ENCODE results near the gene IGFLR1.
"Not testable (repeated sequence)": the region's sequence is repeated elsewhere in the genome, so short reads cannot be mapped to it uniquely, and the experiment has no call there.

IGFLR1 gene

GRCh38 chr19:35773020-35773806 lies 31.0 kb upstream of the IGFLR1 start:
- CTCF ChIA-PET: no interaction called here

GRCh38 chr19:35772362-35772761 lies 30.1 kb upstream of the IGFLR1 start:
- CTCF ChIA-PET: not testable (repeated sequence)
- POLR2A ChIA-PET: interaction anchor here (1.6 kb wide), 1 partner anchor 24 kb away, joined by 9 read pairs; the partner anchor contains the start of gene LIN37

More at GRCh38 chr19:35773020-35773806, 31.0 kb upstream of the IGFLR1 start:
- TF ChIP-seq FOXK2 (IDR thresholded peaks at IDR 0.05): no peak
- no peak for TF ChIP-seq HDGF (IDR thresholded peaks at IDR 0.05; ENCODE audit: borderline replicate concordance)
- TF ChIP-seq LEF1 (IDR thresholded peaks at IDR 0.05; ENCODE audit: borderline replicate concordance): no peak
- no peak for TF ChIP-seq NFRKB (IDR thresholded peaks at IDR 0.05)
- no peak for DNase-seq (ENCODE audit: extremely low spot score)
- POLR2A ChIA-PET: interaction anchor here (0.5 to 1.6 kb wide), 3 partner anchors 16 to 27 kb away, joined by 3 to 9 read pairs (median 3); partner anchors contain the start of genes HSPB6 and LIN37

GRCh38 chr19:35768082-35768421 lies 25.8 kb upstream of the IGFLR1 start:
- TF ChIP-seq HDGF (IDR thresholded peaks at IDR 0.05; ENCODE audit: borderline replicate concordance): no peak
- TF ChIP-seq FOXM1 (IDR thresholded peaks at IDR 0.05; ENCODE audit: borderline replicate concordance): no peak
- TF ChIP-seq L3MBTL2 (conservative IDR thresholded peaks at IDR 0.05): no peak
- TF ChIP-seq FOXA1 (IDR thresholded peaks at IDR 0.05): no peak
- TF ChIP-seq BHLHE40 (IDR thresholded peaks at IDR 0.05; ENCODE audit: borderline replicate concordance): no peak
- TF ChIP-seq FOXK2 (IDR thresholded peaks at IDR 0.05): no peak
- no peak for TF ChIP-seq SP1 (IDR thresholded peaks at IDR 0.05)
- TF ChIP-seq SUZ12 (IDR thresholded peaks at IDR 0.05): no peak
- CTCF ChIA-PET: no interaction called here
- DNase-seq (ENCODE audit: extremely low spot score): no peak
- POLR2A ChIA-PET: no interaction called here

More at GRCh38 chr19:35772362-35772761, 30.1 kb upstream of the IGFLR1 start:
- DNase-seq (ENCODE audit: extremely low spot score): not testable (repeated sequence)

- DNase-seq (ENCODE audit: extremely low spot score): no peak
- ChIA-PET POLR2A (interaction anchor here (0.9 to 1.2 kb wide), 2 partner anchors 19 to 27 kb away, joined by 3 to 4 read pairs; partner anchors contain the start of gene LIN37), CTCF (no interaction called here)
- TF ChIP-seq FOXM1 (IDR thresholded peaks at IDR 0.05; ENCODE audit: borderline replicate concordance): no peak
- no peak for TF ChIP-seq NFRKB (IDR thresholded peaks at IDR 0.05)
- no peak for TF ChIP-seq LEF1 (IDR thresholded peaks at IDR 0.05; ENCODE audit: borderline replicate concordance)
- no peak for TF ChIP-seq PKNOX1 (IDR thresholded peaks at IDR 0.05)
- TF ChIP-seq FOXK2 (IDR thresholded peaks at IDR 0.05): no peak
- no peak for TF ChIP-seq BHLHE40 (IDR thresholded peaks at IDR 0.05; ENCODE audit: borderline replicate concordance)
- TF ChIP-seq SUZ12 (IDR thresholded peaks at IDR 0.05): no peak
- TF ChIP-seq ARNT (IDR thresholded peaks at IDR 0.05): no peak
- no peak for TF ChIP-seq FOXA1 (IDR thresholded peaks at IDR 0.05)
- TF ChIP-seq HDGF (IDR thresholded peaks at IDR 0.05; ENCODE audit: borderline replicate concordance): no peak
- no peak for TF ChIP-seq CTBP1 (IDR thresholded peaks at IDR 0.05; ENCODE audit: borderline replicate concordance)
- no peak for TF ChIP-seq TARDBP (IDR thresholded peaks at IDR 0.05)
- TF ChIP-seq L3MBTL2 (conservative IDR thresholded peaks at IDR 0.05): no peak
- TF ChIP-seq SP1 (IDR thresholded peaks at IDR 0.05): no peak
- TF ChIP-seq ZNF384 (IDR thresholded peaks at IDR 0.05): no peak
- TF ChIP-seq ELF4 (IDR thresholded peaks at IDR 0.05): no peak
Observed at GRCh38 chr19:35767288-35768081, 25.2 kb upstream of the IGFLR1 start.

- TF ChIP-seq SP1 (IDR thresholded peaks at IDR 0.05) (no peak), FOXA1 (IDR thresholded peaks at IDR 0.05) (no peak), ELF4 (IDR thresholded peaks at IDR 0.05) (no peak), SUZ12 (IDR thresholded peaks at IDR 0.05) (no peak), LEF1 (IDR thresholded peaks at IDR 0.05; ENCODE audit: borderline replicate concordance) (no peak), PKNOX1 (IDR thresholded peaks at IDR 0.05) (no peak), FOXK2 (IDR thresholded peaks at IDR 0.05) (no peak), ARNT (IDR thresholded peaks at IDR 0.05) (no peak), ZNF384 (IDR thresholded peaks at IDR 0.05) (no peak), TARDBP (IDR thresholded peaks at IDR 0.05) (no peak)
- ChIA-PET POLR2A (interaction anchor here (0.8 to 1.2 kb wide), 3 partner anchors 19 to 26 kb away, joined by 3 to 4 read pairs (median 3); partner anchors contain the start of genes LIN37, PSENEN and U2AF1L4), CTCF (no interaction called here)
- DNase-seq (ENCODE audit: extremely low spot score): no peak
Observed at GRCh38 chr19:35766571-35767104, 24.4 kb upstream of the IGFLR1 start.

- no peak for TF ChIP-seq FOXK2 (IDR thresholded peaks at IDR 0.05)
- no peak for TF ChIP-seq ZNF384 (IDR thresholded peaks at IDR 0.05)
- TF ChIP-seq L3MBTL2 (conservative IDR thresholded peaks at IDR 0.05): no peak
- no peak for TF ChIP-seq PKNOX1 (IDR thresholded peaks at IDR 0.05)
- no peak for TF ChIP-seq SUZ12 (IDR thresholded peaks at IDR 0.05)
- ChIA-PET POLR2A (interaction anchor here (1.0 kb wide), 2 partner anchors 16 to 254 kb away, joined by 3 read pairs; partner anchors contain the start of gene LIN37), CTCF (interaction anchor here (0.6 kb wide), 1 partner anchor 483 kb away, joined by 3 read pairs; no protein-coding TSS in a partner anchor)
- DNase-seq (ENCODE audit: extremely low spot score): no peak
Observed at GRCh38 chr19:35764432-35765315, 22.4 kb upstream of the IGFLR1 start.

All from HEK293T (cell line).